OCI-LY3 (cell line): ENCODE measurements around the gene LEMD3.

Experiments used
- CTCF ChIP-seq: fragments of 200-600, 300-600 bp; sonication (generic); IDR thresholded peaks from 2 replicates; pipeline ENCODE4 v1.5.1; 2014; ENCODE audit warnings: antibody characterized with exemption, low read length, low read depth
- EZH2phosphoT487 ChIP-seq: fragments of 200-600 bp; shearing (Covaris generic); IDR thresholded peaks from 2 replicates; pipeline ENCODE4 v1.6.1; 2018; ENCODE audit warnings: antibody characterized with exemption, mixed run types, low read depth

- TF ChIP-seq CTCF = no peak
- no peak for TF ChIP-seq EZH2phosphoT487
These were observed 110.9 kb downstream of the LEMD3 start for GRCh38 chr12:65280306-65280705.
